RWPE1 (cell line): Measurements from ENCODE around the gene PTPRK.

Source experiments
- CTCF ChIA-PET: fragments of 350-600 bp; sonication (Branson Sonifier 250); formaldehyde crosslinking; extraction: SDS; loops from one replicate; lab custom pipeline; 2021; lab: Yijun Ruan, JAX
- POLR2A ChIA-PET: fragments of 400-600 bp; formaldehyde crosslinking; extraction: SDS; loops from one replicate; lab custom pipeline; 2020; ENCODE audit warnings: antibody characterized with exemption; ENCODE audit not compliant: low non-redundant PET; lab: Yijun Ruan, JAX
- DNase-seq: peaks from one replicate; pipeline ENCODE4 v3.0.0; 2012; ENCODE audit warnings: low spot score
- H3K27ac ChIP-seq: fragments of 450-650 bp; 2 replicates; pipeline ENCODE4 v1.5.1; 2017
- TF ChIP-seq, protein P1 (sequence below): fragments of 450-650 bp; conservative IDR thresholded peaks from 2 replicates; pipeline ENCODE4 v1.5.1; 2017; ENCODE audit warnings: low read depth, mild to moderate bottlenecking

Gene PTPRK

DNA sequence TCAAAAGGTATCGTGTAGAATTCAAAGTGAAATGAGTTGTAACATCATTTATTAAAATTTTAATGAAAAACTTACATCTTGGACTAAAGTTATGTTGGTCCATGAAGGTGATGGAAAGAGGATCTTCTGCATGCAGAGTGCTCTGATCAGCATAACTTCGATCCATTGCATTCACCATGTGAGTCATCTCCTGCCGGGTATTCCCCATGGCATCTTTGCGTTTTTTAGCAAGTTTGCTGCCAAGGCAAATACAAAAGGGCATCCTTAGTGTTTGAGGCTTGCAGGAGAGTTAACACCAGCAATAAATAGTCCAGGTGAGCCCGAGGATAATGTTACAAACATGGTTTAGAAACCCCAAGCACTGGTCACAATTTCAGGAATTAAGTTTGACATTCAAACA lies 515.4 kb downstream of the PTPRK start:
- DNase-seq = no peak
- no peak overlapping the region for H3K27ac ChIP-seq
- TF ChIP-seq, protein P1, sequence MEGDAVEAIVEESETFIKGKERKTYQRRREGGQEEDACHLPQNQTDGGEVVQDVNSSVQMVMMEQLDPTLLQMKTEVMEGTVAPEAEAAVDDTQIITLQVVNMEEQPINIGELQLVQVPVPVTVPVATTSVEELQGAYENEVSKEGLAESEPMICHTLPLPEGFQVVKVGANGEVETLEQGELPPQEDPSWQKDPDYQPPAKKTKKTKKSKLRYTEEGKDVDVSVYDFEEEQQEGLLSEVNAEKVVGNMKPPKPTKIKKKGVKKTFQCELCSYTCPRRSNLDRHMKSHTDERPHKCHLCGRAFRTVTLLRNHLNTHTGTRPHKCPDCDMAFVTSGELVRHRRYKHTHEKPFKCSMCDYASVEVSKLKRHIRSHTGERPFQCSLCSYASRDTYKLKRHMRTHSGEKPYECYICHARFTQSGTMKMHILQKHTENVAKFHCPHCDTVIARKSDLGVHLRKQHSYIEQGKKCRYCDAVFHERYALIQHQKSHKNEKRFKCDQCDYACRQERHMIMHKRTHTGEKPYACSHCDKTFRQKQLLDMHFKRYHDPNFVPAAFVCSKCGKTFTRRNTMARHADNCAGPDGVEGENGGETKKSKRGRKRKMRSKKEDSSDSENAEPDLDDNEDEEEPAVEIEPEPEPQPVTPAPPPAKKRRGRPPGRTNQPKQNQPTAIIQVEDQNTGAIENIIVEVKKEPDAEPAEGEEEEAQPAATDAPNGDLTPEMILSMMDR = no peak
- ChIA-PET POLR2A (no interaction called here), CTCF (no interaction called here)

DNA sequence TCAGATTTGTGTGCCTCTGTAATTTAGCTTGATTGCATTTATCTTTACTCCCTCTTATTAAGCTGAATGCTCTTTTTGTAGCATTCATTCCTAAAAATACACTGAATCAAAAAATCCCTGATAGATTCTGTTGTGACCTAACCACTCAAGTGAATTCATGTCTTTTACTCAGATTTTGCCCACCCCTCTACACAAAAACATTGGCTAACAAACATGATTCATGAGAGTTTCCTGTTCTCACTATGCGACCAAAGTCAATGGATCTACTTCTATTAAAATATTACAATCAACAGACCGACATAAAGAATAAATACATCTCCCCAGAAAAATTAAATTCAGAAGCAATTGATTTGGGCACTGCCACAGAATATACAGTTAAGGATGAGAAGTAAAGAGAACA lies 520.0 kb downstream of the PTPRK start:
- no peak overlapping the region for H3K27ac ChIP-seq
- TF ChIP-seq, protein P1 = no peak
- DNase-seq = no peak
- CTCF ChIA-PET = interaction anchor here (0.7 kb wide), 1 partner anchor 14 kb away, joined by 5 read pairs; no protein-coding TSS in a partner anchor
- POLR2A ChIA-PET = no interaction called here

DNA sequence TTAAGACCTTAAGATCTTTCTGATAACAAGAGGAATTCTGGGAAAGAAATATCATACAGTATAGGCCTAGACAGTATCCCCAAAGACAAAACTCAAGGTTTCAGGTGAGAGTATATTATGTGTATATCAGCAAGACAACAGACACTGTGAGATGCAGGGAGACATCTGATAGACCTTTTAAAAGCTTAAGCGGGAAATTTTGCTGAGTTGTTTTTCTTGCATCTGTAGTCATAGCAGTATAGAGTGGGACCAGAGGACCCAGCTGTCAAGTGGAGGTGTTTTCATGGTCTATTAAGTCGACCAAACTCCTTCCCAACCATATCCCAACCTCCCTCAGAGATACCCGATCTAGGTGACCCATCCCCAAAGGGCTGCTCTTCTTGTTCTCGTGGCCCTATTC lies 521.4 kb downstream of the PTPRK start:
- POLR2A ChIA-PET = no interaction called here
- no peak for DNase-seq
- CTCF ChIA-PET = no interaction called here
- no peak overlapping the region for H3K27ac ChIP-seq
- TF ChIP-seq, protein P1 = no peak

DNA sequence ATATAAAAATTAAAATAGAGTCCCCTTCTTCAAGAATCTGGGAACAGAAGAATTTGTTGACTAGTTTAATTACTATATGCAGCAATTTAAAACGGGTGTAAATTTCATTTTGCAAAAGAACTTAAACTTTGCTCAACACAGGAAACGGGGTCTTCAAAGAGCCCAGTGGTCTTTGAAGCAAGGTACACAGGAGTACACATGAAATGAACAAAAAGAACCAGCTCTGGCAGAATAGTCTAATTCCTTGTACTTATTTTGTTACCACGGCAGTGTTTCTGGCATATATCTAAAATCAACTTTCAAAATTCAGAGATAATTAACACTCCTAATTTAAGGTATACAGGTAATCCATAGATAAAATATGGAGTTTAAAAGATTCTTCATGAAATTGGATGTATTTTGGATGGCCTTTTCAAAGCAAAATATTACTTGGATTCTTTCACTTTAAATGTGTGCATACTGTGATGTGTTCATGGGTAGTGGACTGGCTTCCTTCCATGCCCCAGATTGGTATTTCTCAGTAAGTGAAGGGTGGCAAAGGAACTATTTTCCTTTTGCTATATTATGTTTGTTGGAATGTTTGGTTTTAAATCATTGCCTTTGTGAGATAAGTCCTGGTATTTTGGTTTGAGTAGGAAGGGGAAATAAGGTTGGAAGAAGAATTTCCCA lies 522.8 kb downstream of the PTPRK start:
- CTCF ChIA-PET = no interaction called here
- TF ChIP-seq, protein P1 = no peak
- no peak for DNase-seq
- H3K27ac ChIP-seq = no peak overlapping the region
- POLR2A ChIA-PET = no interaction called here

DNA sequence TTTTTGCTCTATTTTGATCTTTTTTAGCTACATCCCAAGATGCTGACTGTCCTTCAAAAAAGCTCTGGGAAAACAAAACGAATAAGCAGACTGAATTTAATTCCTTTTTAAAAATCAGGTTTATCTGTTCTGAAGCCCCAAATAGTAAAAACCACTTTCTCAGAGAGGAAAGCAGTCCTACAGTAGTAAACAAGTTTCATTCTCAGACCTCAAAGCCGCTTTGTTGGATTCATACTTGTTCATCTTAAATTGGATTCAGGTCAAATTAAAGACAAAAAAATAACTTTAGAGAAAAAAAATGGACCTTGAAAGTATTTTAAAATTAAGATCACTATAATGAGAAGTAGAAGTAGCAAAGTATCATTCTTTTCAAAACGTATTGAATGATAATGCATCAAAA lies 523.5 kb downstream of the PTPRK start:
- no peak for DNase-seq
- POLR2A ChIA-PET = no interaction called here
- CTCF ChIA-PET = no interaction called here
- TF ChIP-seq, protein P1 = no peak
- no peak overlapping the region for H3K27ac ChIP-seq

DNA sequence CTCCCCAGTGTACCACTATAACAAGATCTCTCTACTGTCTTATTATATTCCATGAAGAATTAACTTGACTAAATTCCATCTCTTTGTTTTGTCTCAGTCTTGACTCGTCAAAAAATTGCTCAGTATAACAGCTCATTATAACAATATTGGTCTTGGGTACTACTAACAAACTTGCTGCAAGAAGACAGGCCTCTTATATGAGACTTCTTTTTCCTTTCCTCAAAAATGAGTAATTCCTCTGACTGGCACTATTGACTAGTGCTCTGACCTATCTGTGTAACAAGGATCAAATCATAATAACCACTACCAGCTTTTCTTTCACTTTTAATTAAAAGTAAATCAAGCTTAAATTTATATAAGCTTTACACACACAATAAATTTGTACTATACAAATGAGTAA lies 528.3 kb downstream of the PTPRK start:
- DNase-seq = no peak
- ChIA-PET CTCF (no interaction called here), POLR2A (no interaction called here)
- no peak overlapping the region for H3K27ac ChIP-seq
- TF ChIP-seq, protein P1 = no peak
